HG02623 (cell line): ENCODE data around the gene SLC22A17.

Experiments
- ATAC-seq: cut with Tn5 transposase; IDR thresholded peaks from one replicate; pipeline ENCODE4 v1.9.1; 2021; ENCODE audit warnings: moderate library complexity; ENCODE audit not compliant: unreplicated experiment

SLC22A17 gene

DNA sequence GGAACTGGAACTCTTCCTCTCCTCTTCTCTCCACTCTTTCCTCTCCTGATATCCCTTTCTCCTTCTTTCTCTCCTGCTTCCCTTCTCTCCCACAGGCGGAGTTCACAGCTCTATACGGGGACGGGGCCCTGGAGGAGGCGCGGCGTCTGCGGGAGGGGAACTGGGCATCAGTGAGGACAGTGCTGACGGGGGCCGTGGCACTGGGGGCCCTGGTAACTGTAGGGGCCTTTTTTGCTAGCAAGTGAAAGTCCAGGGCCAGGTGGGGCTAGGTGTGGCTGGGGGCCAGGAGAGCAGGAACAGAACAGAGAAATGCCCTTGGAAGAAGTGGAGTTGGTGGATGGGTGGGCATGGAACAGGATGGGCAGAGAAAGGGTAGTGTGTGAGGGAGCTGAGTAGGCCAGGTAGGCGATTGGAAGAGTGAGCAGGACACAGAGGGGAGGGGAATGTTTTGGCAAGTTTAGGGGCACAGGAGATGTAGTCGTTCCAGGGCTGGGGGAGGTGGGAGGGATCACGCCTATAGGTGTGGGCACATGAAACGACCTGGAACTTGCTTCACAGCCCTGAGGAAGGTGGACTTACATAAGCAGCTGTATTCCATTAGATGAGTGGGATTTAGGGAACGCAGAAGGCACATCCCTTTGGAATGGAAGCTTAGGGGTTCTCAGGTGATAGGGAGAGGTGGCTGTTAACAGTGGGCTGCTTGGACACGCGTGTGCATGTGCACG is 43.8 kb downstream of the SLC22A17 start:
- ATAC-seq, result no peak

DNA sequence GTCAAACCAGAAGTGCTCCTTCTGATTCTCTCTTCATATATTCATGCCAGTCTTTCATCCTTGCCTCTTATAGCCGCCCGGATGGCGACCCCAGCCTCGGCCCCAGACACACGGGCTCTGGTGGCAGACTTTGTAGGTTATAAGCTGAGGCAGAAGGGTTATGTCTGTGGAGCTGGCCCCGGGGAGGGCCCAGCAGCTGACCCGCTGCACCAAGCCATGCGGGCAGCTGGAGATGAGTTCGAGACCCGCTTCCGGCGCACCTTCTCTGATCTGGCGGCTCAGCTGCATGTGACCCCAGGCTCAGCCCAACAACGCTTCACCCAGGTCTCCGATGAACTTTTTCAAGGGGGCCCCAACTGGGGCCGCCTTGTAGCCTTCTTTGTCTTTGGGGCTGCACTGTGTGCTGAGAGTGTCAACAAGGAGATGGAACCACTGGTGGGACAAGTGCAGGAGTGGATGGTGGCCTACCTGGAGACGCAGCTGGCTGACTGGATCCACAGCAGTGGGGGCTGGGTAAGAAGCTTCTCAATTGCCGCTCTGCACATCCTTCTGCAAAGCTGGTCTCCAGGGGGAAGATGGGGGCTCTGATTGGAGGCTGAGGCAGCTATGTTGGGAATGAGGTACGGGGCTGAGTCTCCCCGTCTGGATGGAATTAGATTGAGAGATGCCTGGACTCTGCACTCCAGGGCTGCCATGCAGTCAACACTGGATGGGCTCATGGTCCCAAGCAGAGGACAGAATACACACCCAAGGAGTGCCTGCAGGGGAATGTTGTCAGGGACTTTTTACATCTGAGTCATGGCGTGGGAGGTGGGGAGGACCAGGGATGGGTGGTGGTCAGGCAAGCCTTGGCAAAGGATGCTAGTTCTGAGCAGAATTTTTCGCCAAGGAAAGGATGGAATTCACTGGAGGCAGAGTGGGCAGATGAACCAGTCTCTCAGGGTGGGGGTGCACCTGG is 44.7 kb downstream of the SLC22A17 start:
- ATAC-seq, result no peak

DNA sequence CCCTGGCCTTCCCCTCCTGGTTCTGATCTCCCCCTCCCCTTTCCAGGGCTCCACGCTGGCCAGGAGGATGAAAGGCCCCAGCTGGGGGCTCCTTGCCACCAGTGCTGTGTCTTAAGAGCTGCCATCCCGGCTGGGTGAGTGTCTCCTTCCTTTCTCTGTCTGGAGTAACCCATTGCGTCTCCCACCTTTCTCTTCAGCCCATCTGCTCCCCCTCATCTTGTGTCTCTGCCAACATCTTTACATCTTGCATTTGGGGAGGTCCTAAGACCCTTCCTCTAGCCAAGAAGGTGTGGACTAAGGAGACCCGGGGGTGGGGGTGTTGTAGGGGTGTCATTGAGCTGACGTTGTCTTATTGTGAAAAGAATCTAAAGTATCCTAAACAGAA is 45.5 kb downstream of the SLC22A17 start:
- ATAC-seq, result no peak

DNA sequence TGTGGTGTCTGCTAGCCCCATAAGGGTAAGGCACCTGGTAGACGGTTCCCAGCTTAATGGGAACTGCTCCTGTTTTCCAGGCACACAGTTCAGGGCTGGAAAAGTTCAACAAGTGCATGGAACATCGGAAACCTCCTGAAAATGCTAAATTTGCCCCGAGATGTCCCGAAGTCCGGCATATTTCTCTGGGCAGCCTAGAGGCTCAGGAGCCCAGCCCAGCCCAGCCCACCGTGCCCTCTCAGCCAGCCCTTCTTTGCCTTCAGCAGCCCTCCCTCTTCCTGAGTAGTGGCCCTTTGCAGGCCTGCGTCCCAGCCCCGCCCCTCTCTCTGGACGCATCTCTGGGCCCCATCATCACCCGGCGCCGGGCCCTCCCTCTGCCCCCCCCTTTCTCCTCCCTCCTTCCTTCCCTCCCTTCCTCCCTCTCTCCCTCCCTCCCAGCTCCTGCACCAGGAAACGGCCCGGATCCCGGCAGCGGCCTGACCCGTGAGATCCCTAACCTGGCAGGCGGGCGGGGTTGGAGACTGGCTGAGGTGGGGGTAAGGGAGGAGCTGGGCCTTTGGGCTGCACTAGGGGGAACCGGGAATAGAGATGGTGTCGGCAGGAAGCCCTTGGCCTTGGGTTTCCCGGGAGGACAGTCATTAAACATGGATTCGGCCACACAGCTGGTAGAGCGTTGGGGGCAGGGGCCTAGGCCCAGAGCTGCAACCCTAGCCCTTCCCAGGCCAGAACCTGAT is 46.1 kb downstream of the SLC22A17 start, which contains the start of gene BCL2L2:
Gene BCL2L2, plus strand, starts transcription at position 422 of the 734 bp plus-strand sequence. CDS start 935 bp downstream, outside the sequence.
- ATAC-seq, result no peak

DNA sequence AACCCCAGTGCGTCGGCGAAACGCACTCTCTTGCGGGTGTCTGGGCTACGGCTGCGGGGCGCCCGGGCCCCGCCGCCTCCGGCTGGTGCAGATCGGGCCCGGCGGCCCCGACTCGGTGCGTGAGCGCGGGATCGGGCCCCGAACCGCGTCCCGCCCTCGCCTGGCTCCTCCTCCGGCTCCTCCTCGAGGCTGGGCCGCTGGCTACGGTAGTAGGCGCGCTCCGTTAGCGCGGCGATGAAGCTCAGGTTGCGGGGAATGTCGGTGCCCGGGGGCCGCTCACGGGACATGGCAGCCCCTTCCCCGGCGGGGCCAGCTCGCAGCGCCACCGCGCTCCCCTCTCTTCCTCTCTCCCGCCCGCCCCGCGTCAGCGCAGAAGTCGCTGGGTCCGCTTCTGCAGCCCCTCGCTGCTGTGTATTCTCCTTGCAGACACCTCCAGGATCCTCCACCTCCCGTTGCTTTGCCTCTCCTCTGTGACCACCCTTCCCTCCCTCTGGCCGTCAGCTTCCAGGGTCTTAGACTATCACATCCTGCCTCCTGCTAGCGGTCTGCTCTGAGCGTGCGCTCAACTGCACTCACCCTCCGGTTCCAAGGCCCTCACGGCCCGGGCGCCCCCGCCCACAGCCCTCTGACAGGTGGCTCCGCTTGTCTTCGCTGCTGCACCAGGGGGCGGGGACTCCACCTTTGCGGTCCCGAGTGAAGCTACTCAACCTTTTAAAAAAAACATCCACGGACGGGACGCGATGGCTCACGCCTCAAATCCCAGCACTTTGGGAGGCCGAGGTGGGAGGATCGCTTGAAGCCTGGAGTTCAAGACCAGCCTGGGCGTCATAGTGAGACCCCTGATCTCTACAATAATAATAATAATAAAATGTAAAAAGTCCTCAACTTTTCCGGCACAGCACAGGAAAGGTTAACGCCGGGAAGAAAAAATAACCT is 50.1 kb downstream of the SLC22A17 start, which contains the start of gene PPP1R3E:
Gene PPP1R3E, minus strand, starts transcription at position 570 of the 936 bp plus-strand sequence. Its CDS starts 283 bp downstream, at position 287.
- ATAC-seq, result peak; percentile 26

DNA sequence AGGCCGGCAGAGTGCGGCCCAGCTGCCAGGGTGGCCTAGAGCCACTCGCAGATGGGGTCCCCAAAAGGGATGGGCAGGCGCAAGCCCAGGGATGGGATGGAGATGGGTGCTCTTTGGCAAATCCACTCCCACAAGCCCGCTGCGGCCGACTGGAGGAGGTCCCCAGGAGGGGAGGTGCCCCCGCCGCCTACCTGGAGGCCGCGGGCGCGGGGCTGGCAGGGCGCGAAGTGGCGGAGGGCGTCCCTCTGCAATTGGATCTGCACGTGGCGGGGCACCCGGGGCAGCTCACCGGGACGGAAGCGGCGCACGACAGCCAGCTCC is 50.8 kb downstream of the SLC22A17 start:
- peak; percentile 4 for ATAC-seq

DNA sequence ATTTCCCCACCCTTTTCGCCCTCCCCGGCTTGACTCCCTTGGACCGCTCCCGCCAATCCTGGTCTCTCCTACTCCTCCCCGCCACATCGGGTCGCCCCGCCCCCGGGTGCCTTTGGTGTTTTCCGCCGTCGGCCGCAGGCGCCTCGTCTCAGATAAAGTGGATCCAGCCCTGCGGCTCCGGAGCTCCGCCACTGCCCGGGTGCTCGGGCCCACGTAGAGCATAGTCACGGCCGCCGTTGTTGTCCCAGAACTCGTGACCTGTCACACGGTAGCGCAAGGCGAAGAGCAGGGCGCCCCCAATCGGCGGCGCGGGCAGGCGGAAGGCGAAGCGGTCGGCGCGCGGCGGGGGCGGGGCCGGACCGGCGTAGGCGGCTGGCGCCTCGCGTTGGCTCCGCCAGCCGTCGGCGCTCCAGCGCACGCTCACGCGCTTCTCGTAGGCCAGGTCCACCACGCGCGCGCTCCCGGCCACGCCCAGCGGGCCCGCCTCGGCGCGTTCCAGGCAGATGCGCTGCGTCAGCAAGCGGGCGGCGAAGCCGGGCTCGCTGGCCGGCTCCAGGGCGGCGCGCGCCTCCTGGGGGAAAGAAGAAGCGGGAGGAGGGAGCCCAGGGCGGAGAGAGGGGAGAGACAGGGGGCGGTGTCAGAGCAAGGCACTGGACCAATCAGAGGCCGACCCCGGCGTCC is 51.3 kb downstream of the SLC22A17 start:
- peak; percentile 78 for ATAC-seq

DNA sequence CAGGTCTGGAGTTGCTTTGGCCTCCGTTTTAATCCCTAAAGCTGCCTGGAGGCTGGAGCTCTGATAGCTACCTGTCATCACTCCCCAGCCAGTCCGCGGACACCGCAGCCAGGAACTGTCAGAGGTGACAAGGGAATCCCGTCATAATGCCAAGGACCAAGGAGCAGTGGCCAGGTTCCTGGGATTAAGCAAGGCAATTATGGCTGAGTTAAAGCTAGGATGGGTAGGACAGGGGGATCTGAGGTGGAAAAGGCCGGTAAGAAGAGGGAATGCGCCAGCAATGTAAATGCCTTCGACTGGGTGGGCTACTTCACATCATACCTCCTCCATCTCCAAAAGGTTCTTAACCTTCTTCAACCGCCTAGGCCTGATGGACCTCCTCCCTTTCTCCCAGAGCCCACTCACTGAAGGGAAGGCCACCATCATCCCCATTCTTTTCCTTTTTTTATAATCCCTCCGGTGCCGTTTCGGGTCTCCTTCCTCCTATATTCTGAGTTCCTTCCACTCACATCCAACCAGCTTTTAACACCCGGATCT is 51.9 kb downstream of the SLC22A17 start:
- no peak for ATAC-seq

DNA sequence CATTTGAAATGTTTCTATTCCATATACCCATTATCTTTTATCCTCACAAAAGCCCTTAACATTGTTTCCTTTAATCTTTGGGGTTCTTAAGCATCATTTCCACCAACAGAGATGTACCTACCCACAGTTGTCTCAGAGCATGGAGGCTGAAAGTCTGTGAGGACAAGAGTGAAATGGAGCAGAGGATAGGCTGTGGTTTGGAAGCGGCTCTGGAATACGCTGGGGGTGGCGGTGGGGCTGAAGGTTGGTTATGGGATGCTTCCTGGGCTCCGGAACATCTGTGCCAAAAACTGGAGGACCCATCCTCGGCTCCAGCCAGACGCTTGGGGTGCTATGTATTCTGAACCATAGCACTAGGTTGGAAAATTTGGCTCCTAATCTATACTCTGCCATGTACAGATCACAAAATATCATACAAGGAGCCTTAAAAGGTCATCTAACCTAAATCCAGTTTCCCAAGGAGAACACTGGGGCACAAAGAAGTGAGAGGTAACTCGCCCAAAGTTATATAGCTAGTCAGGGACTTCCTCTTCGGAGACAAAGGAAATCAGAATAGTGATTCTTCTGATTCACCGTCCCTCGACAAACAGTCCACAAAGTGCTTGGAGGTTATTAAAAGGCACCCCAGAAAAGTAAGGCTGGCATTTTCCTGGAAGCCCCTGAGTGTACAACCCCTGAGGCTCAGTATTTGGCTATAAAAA is 52.6 kb downstream of the SLC22A17 start:
- ATAC-seq, result no peak

DNA sequence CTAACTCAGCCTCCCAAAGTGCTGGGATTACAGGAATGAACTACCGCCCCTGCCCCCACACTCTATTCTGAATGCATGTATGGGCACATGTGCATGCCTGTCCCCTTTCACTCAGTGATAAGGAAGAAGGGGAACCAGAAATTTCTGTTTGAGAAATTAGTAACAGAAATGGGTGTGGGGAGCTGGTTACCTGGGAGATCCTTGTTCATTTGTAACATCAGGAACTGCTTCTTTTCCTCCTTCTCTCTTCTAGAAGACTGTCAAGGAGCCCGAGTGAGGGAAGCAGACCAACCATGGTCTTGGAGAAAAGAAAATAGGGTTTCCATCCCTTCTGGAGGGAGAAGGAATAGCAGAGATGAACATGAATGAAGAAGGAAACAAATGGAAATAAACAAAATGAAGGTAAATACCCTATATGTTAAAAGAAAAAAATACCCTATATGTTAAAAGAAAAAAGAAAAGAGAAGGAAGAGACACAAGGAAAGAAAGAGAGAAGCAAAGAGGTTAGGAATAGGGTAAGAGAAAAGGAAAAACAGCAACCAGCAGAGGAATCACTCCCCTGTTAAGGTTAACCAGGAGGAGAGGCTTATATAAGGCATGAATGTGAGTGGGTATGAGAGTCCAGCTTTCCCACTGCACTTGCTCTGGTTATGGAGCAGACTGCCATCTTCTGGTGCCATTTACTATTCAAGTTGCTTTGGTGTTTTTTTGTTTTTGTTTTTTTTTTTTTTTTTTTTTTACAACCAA is 53.3 kb downstream of the SLC22A17 start:
- no peak for ATAC-seq

DNA sequence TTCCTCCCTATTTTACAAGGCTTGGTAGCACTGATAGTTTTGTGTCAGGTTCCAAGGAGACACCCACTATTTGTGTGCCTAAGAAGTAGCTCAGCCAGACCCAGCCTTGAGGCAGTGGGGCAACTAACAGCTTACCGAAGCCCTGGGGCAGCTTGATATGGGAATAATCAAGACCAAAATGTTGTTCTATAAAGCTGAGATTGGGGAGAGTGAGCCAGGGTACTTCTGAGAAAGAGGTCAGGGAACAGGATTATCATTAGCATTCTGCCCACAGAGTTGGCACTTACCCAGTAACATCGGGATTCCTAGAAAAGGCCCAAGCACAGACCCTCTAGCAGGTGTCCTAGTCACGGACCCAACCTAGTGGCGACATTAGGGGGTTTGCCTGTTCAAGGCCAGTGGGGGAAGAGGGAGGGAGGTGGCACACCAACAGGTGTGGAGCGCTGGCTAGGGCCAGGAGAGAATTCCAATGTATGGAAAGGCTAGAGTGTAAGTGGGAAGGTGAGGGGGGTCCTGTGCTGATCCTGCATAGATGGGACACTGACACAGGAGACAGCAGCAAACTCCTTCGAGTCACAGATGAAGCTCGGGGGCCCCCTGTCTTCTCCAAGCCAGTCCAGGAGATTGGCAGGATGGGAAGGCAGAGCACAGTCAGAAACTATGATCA is 54.9 kb downstream of the SLC22A17 start:
- no peak for ATAC-seq

DNA sequence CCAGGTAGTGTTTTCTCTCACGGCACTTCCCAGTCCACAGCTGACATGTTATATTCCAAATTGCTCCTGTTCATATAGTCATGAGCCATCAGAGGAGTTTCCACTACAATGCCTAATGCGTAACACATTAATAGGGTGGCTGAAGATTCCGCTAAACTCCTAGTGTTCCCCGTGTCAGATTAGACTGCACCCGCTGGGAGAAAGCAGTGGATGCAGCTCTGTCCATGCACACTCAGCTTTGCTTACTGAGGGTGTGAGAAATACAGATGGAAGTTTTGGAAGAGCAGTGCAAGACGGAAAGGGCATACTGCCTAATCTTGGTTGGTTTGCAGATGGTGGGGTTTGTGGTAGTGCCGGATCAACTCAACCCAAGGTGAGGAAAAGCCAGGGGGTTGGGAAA is 55.6 kb downstream of the SLC22A17 start:
- ATAC-seq, result no peak
